Loucy (cell line): Measurements from ENCODE around the gene TOM1L1.

Experiments used
- H2AFZ ChIP-seq: fragments of 200-600 bp; sonication (generic); 2 replicates; pipeline ENCODE4 v1.6.0; 2016; ENCODE audit warnings: antibody characterized with exemption, mild to moderate bottlenecking, low read length, moderate library complexity
- H3F3A ChIP-seq: fragments of 200-600 bp; 2 replicates; pipeline ENCODE4 v1.6.0; 2016; ENCODE audit warnings: antibody characterized with exemption, low read depth, mild to moderate bottlenecking
- H3K27me3 ChIP-seq: fragments of 200-600 bp; sonication (generic); 2 replicates; pipeline ENCODE4 v1.6.1; 2014; ENCODE audit warnings: low read length, mild to moderate bottlenecking; ENCODE audit not compliant: insufficient read depth, poor library complexity, severe bottlenecking
- H3K36me3 ChIP-seq: fragments of 200-600 bp; sonication (generic); 2 replicates; pipeline ENCODE4 v1.6.1; 2016; ENCODE audit warnings: low read length; ENCODE audit not compliant: insufficient read depth
- H3K4me1 ChIP-seq: fragments of 200-600 bp; sonication (generic); 2 replicates; pipeline ENCODE4 v1.5.1; 2014; ENCODE audit warnings: low read length, mild to moderate bottlenecking; ENCODE audit not compliant: insufficient read depth, poor library complexity, severe bottlenecking
- H3K4me2 ChIP-seq: fragments of 200-600 bp; sonication (generic); 2 replicates; pipeline ENCODE4 v1.6.0; 2014; ENCODE audit warnings: antibody characterized with exemption, low read length, low read depth, mild to moderate bottlenecking; ENCODE audit not compliant: poor library complexity, severe bottlenecking
- H3K4me3 ChIP-seq: fragments of 200-600 bp; sonication (generic); 2 replicates; pipeline ENCODE4 v1.5.1; 2014; ENCODE audit warnings: low read length, mild to moderate bottlenecking, mixed read lengths; ENCODE audit not compliant: poor library complexity, severe bottlenecking
- H3K79me2 ChIP-seq: fragments of 200-600 bp; sonication (generic); 2 replicates; pipeline ENCODE4 v1.6.1; 2014; ENCODE audit warnings: low read length; ENCODE audit not compliant: insufficient read depth
- H3K9ac ChIP-seq: fragments of 200-600 bp; sonication (generic); 2 replicates; pipeline ENCODE4 v1.6.0; 2014; ENCODE audit warnings: mild to moderate bottlenecking, low read depth, low read length, moderate library complexity; ENCODE audit not compliant: poor library complexity, severe bottlenecking
- H3K9me2 ChIP-seq: fragments of 200-600 bp; sonication (generic); replicated peaks from 2 replicates; pipeline ENCODE4 v1.6.1; 2016; ENCODE audit warnings: low read depth, low read length, mixed read lengths
- H3K9me3 ChIP-seq: fragments of 200-600 bp; sonication (generic); 2 replicates; pipeline ENCODE4 v1.6.1; 2014; ENCODE audit warnings: mild to moderate bottlenecking, antibody characterized with exemption, low read length, low read depth; ENCODE audit not compliant: insufficient read depth
- H4K20me1 ChIP-seq: fragments of 200-600 bp; sonication (generic); 2 replicates; pipeline ENCODE4 v1.6.0; 2014; ENCODE audit warnings: antibody characterized with exemption, low read length, mild to moderate bottlenecking; ENCODE audit not compliant: insufficient read depth, poor library complexity, severe bottlenecking
- CTCF ChIP-seq: fragments of 200-600 bp; sonication (generic); conservative IDR thresholded peaks from 2 replicates; pipeline ENCODE4 v1.5.1; 2014; ENCODE audit warnings: mild to moderate bottlenecking, antibody characterized with exemption, low read length
- EZH2phosphoT487 ChIP-seq: fragments of 200-600 bp; IDR thresholded peaks from 2 replicates; pipeline ENCODE4 v1.6.1; 2018; ENCODE audit warnings: antibody characterized with exemption, mild to moderate bottlenecking, moderate library complexity, borderline replicate concordance

The TOM1L1 gene

DNA sequence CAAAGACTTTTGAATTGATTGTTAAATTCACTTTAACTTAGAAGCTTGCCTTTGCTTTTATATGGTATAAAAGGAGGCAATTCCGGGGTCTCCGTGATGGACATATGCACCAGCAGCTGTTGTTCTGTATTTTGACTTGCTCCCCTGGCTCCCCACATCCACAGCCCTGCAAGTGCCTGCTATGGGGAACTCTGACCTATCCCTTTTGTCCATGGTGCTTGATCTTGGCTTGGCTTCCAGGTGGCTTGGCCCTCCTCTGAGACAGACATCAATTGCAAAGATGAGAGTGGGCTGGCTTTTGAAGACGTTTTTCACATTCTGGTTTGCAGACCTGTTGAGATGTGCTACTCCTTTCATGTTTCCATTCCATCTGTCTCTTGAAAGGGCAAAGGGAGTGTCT, 26.9 kb downstream of the TOM1L1 start:
- TF ChIP-seq CTCF = no peak
- no peak for TF ChIP-seq EZH2phosphoT487
- Histone ChIP-seq H3F3A (no peaks in the 10 kb centered on the region), H3K36me3 (no peaks in the 10 kb centered on the region)

DNA sequence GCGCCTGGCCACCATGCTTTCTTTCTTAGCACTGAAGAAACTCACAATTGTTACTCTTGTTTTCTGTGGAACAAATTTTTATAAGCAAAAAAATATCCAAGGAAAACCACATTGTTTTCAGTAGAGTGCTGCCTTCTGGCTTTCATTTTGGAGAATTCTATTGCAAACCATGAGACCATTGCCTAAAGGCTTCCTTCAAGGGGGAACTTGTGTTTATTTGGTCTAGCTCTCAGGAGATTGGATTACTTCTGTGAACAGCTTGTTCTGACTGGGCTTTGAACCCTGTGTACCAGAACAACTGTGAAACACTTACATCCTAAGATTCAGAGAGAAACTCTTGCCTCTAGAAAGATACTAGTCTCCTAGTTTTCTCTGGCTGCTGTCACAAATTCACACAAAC, 32.1 kb downstream of the TOM1L1 start:
- no peaks in the 10 kb centered on the region for H3K4me1 ChIP-seq
- H3K9ac ChIP-seq = no peak overlapping the region
- H3K9me3 ChIP-seq = no peaks in the 10 kb centered on the region
- no peak overlapping the region for H2AFZ ChIP-seq
- no peaks in the 10 kb centered on the region for H3K79me2 ChIP-seq
- no peaks in the 10 kb centered on the region for H3K9me2 ChIP-seq
- no peaks in the 10 kb centered on the region for H4K20me1 ChIP-seq
- no peak for TF ChIP-seq CTCF
- no peak for TF ChIP-seq EZH2phosphoT487
- no peak overlapping the region for H3K4me3 ChIP-seq
- H3K36me3 ChIP-seq = no peaks in the 10 kb centered on the region
- H3K27me3 ChIP-seq = no peaks in the 10 kb centered on the region
- H3F3A ChIP-seq = no peaks in the 10 kb centered on the region
- H3K4me2 ChIP-seq = no peak overlapping the region

More for the DNA sequence above, 26.9 kb downstream of the TOM1L1 start:
- Histone ChIP-seq H4K20me1 (no peaks in the 10 kb centered on the region), H2AFZ (no peak overlapping the region), H3K4me1 (no peaks in the 10 kb centered on the region), H3K79me2 (no peaks in the 10 kb centered on the region), H3K9ac (no peak overlapping the region), H3K9me3 (no peaks in the 10 kb centered on the region), H3K9me2 (no peaks in the 10 kb centered on the region), H3K4me3 (no peak overlapping the region), H3K4me2 (no peak overlapping the region), H3K27me3 (no peaks in the 10 kb centered on the region)

DNA sequence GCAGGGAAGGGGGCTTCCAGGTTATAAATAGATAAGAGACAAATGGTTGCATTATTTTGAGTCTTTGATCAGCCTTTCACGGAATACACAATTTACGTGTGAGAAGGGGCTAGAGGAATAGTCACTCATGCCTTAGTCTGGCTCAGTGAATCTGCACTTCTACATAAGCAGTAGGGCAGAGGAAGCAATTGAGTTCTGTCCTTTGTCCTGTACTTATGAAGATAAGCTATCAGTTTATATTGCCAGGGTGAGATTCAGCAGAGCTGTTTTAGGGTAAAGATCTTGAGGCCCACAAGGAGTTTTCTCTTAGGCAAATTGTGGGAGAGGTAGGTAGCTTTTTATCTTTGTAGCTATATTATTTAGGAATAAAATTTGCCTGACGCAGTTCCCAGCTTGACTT, 33.3 kb downstream of the TOM1L1 start:
- H3K27me3 ChIP-seq = no peaks in the 10 kb centered on the region
- TF ChIP-seq EZH2phosphoT487 (no peak), CTCF (no peak)
- H3F3A ChIP-seq = no peaks in the 10 kb centered on the region
- H3K4me3 ChIP-seq = no peak overlapping the region
- no peak overlapping the region for H3K9ac ChIP-seq
- no peaks in the 10 kb centered on the region for H3K79me2 ChIP-seq
- H2AFZ ChIP-seq = no peak overlapping the region
- no peaks in the 10 kb centered on the region for H4K20me1 ChIP-seq
- H3K9me2 ChIP-seq = no peaks in the 10 kb centered on the region
- H3K4me1 ChIP-seq = no peaks in the 10 kb centered on the region
- H3K36me3 ChIP-seq = no peaks in the 10 kb centered on the region
- H3K9me3 ChIP-seq = no peaks in the 10 kb centered on the region
- no peak overlapping the region for H3K4me2 ChIP-seq
